Adrenal gland (tissue), 12 donors: ENCODE data around the gene RPS6KA4. TPM values are rescaled to one million over a fixed set of nuclear protein-coding genes. Genes with fewer than 3 reads are reported as not detected.

Source experiments
- DNase-seq, 7 donors: peaks; one replicate each; pipeline ENCODE4 v3.0.0-alpha.2; 2019 to 2020
- H3K27ac ChIP-seq, 5 donors: fragments of 200-600 bp; sonication (generic) in 4 of 5; 1 replicate in 3 of 5; 2 replicates in 2 of 5; pipeline versions ENCODE4 v1.5.1 to v1.8.0; 2016 to 2020; ENCODE audit warnings: mild to moderate bottlenecking in 1 of 5
- H3K27me3 ChIP-seq: fragments of 200-600 bp; 2 replicates; pipeline ENCODE4 v1.8.0; 2021
- H3K36me3 ChIP-seq, 2 donors: fragments of 200-600 bp; replicated peaks in 1 of 2; 1 replicate in 1 of 2; 2 replicates in 1 of 2; pipeline versions ENCODE4 v1.5.1 to v1.8.0; 2018 to 2022
- H3K4me1 ChIP-seq, 2 donors: fragments of 200-600 bp; replicated peaks in 1 of 2; 1 replicate in 1 of 2; 2 replicates in 1 of 2; pipeline versions ENCODE4 v1.5.1 to v1.8.0; 2018 to 2021
- H3K4me3 ChIP-seq, 4 donors: fragments of 200-600 bp; sonication (generic) in 3 of 4; one replicate each; pipeline ENCODE4 v1.5.1; 2016 to 2018
- H3K9me3 ChIP-seq, 3 donors: fragments of 200-600 bp; sonication (generic) in 1 of 3; replicated peaks in 1 of 3; 1 replicate in 2 of 3; 2 replicates in 1 of 3; pipeline versions ENCODE4 v1.5.1 to v1.8.0; 2016 to 2021
- CTCF ChIP-seq, 6 experiments: fragments of 450-650 bp in 4 of 6; fragments of 200-600 bp in 2 of 6; sonication (generic) in 1 of 6; IDR thresholded peaks; 1 replicate in 5 of 6; 2 replicates in 1 of 6; pipeline versions ENCODE4 v1.5.1 to v1.8.0; 2016 to 2021; ENCODE audit warnings: antibody characterized with exemption in 6 of 6, mild to moderate bottlenecking in 2 of 6, moderate library complexity in 1 of 6
- POLR2A ChIP-seq, 2 donors: fragments of 450-650 bp; IDR thresholded peaks; one replicate each; pipeline ENCODE4 v1.6.1; 2017; ENCODE audit warnings: antibody characterized with exemption in 2 of 2, mild to moderate bottlenecking in 2 of 2, moderate library complexity in 1 of 2
- WGBS, 4 donors: extraction: QIAGEN DNeasy Blood & Tissue Kit in 2 of 4; methylation state at CpG; one replicate each; pipeline versions ENCODE4 v1.1.5 to v1.1.7; 2013 to 2017; 5-methylcytosine and 5-hydroxymethylcytosine counted together
- intact Hi-C, 2 donors: fragments of 100-400 bp; cut with DNase I; formaldehyde crosslinking; loops; one replicate each; pipeline versions ENCODE4 v1.14.1 to v1.15.0; 2022 to 2023
- polyA plus RNA-seq, 3 donors: library from polyadenylated mRNA; stranded (reverse); fragments of 200-250 nt in 2 of 3; fragments of 350-450 nt in 1 of 3; fragmentation: Illumina TruSeq in 1 of 3; extraction: RNeasy Lipid Tissue Mini Kit (QIAGEN cat#74804) in 1 of 3; gene quantifications; one replicate each; pipeline ENCODE4 v1.2.3, GENCODE V29; 2013 to 2014
- total RNA-seq, 9 donors: library from RNA; depleted of rRNA in 4 of 9; stranded (reverse); fragments of >200 nt in 4 of 9; fragments of 120-200 nt in 1 of 9; fragmentation: NEBNext Ultra II Directional in 1 of 9; extraction: Animal tissue kit (Norgen Biotek cat#: 25700) in 1 of 9; gene quantifications; one replicate each; pipeline versions ENCODE4 v1.1.0 to v1.2.4, GENCODE V29; 2013 to 2023
- donor health status: healthy with polysubstance abuse.
- donor health status: Bipolar disorder and iron deficiency.
- donor health status: DM: yes; HTN: yes; CAD: no.
- donor health status: DM: no; HTN: no; CAD: no.
- donor health status: DM: no; HTN: no; CAD: no.
- donor health status: DM: yes; HTN: yes; CAD: no.

Gene RPS6KA4
- total and polyA plus RNA-seq, 12 donors = 4.9 to 89.3 (median 26.3) TPM

DNA sequence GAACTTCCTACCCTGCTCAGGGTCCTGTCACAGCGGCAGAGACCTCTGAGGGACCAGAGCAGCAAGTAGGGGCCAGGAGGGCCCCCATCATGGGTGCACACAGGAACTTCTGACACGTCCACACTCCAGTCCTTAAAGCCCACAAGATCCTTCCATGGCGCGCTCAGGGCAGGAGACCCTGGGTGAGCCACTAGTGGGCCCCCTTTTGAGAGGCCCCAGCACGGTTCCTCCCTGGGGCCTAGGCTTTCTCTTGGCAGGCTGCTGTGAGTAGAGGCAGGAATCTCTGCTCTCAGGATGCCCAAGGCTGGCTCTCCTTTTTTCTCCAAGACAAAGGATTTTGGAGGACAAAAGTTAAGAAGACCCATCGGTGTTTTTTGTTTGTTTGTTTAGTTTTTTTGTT, 22.4 kb downstream of the RPS6KA4 start:
- Histone ChIP-seq H3K36me3 (no peaks in the 10 kb centered on the region), H3K9me3 (no peaks in the 10 kb centered on the region), H3K4me1 (peaks cover 25 to 40% of the 10 kb centered on the region in 2 donors), H3K27ac (no peak overlapping the region), H3K27me3 (no peaks in the 10 kb centered on the region), H3K4me3 (no peak overlapping the region)
- TF ChIP-seq CTCF (IDR thresholded peaks at IDR 0.05) (no peak), POLR2A (IDR thresholded peaks at IDR 0.05) (no peak)
- intact Hi-C loops = no loop called here
- 73 to 82% (median 77%) methylated on average over 6 of the region's 6 CpGs for WGBS, 4 donors
- no peak for DNase-seq

DNA sequence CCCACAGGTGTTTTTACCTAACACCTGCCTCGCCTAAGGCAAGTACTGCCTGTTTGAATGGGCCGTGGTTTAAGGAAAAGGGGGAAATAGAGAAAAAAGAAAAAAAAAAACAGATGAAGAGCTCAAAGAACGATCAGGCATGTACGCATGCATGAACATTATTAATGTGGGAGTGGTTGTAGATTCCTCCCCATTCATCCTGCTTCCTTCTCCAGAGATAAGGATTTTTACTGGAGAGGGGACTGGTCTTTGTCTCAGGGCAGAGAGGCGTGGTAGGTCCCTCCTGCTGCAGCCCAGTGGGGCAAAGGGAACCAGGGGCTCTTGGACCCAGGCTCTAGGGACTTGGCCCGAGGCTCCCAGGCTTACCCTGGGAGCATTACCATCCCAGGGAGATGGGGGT, 23.1 kb downstream of the RPS6KA4 start:
- H3K4me3 ChIP-seq = no peak overlapping the region
- H3K36me3 ChIP-seq = no peaks in the 10 kb centered on the region
- 87 to 92% (median 89%) methylated on average over 6 of the region's 6 CpGs for WGBS, 4 donors
- H3K9me3 ChIP-seq = no peaks in the 10 kb centered on the region
- TF ChIP-seq POLR2A (IDR thresholded peaks at IDR 0.05) = no peak
- no peak for TF ChIP-seq CTCF (IDR thresholded peaks at IDR 0.05)
- no peak for DNase-seq
- intact Hi-C loops = no loop called here
- peaks cover 25 to 40% of the 10 kb centered on the region in 2 donors for H3K4me1 ChIP-seq
- no peaks in the 10 kb centered on the region for H3K27me3 ChIP-seq
- no peak overlapping the region for H3K27ac ChIP-seq

- TF ChIP-seq POLR2A (IDR thresholded peaks at IDR 0.05) = no peak
- no peak for TF ChIP-seq CTCF (IDR thresholded peaks at IDR 0.05)
- Histone ChIP-seq H3K4me3 (no peak overlapping the region), H3K27me3 (no peaks in the 10 kb centered on the region), H3K36me3 (no peaks in the 10 kb centered on the region), H3K27ac (no peak overlapping the region), H3K4me1 (peaks cover 25 to 40% of the 10 kb centered on the region in 2 donors), H3K9me3 (no peaks in the 10 kb centered on the region)
- DNase-seq = no peak
- intact Hi-C loops = no loop called here
- whole genome bisulfite sequencing, 4 donors = 86 to 90% (median 89%) methylated on average over 8 of the region's 8 CpGs
Observed at GRCh38 chr11:64382586-64382985, 23.6 kb downstream of the RPS6KA4 start.

DNA sequence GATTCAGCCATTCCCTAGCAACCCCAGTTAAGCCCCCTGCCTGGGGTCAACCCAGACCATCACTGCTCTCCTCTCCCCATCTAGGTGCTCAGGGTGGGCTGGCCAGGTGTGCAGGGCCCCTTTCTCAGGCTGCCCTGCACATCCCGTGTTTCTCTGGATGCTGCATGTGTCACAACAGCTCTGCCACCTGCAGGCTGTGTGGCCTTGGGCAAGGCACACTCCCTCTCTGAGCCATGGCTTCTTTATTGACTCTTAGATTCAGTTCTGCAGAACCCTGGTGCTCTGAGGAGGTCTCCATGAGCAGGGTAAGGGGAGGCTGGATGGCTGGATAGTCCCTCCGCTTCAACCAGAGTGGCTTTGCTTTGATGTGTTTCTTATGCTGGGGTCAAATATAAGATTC, 24.6 kb downstream of the RPS6KA4 start:
- no peaks in the 10 kb centered on the region for H3K27me3 ChIP-seq
- TF ChIP-seq POLR2A (IDR thresholded peaks at IDR 0.05) (no peak), CTCF (IDR thresholded peaks at IDR 0.05) (no peak)
- 43 to 88% (median 67%) methylated on average over 1 to 2 of the region's 2 CpGs for WGBS, 4 donors
- no peaks in the 10 kb centered on the region for H3K9me3 ChIP-seq
- no peak overlapping the region for H3K4me3 ChIP-seq
- H3K36me3 ChIP-seq = no peaks in the 10 kb centered on the region
- intact Hi-C loops = no loop called here
- H3K4me1 ChIP-seq = peaks cover 19 to 33% of the 10 kb centered on the region in 2 donors
- no peak overlapping the region for H3K27ac ChIP-seq
- DNase-seq = no peak
